WTC11 (cell line): ENCODE measurements around the gene PTX4. TPM values are rescaled to one million over a fixed set of nuclear protein-coding genes. Genes with fewer than 3 reads are reported as not detected.

Source experiments
- ATAC-seq: fragments of 200-7000 bp; cut with Tn5 transposase; 2 replicates; pipeline ENCODE4 v1.10.0; 2021; ENCODE audit warnings: mild to moderate bottlenecking, moderate library complexity
- CTCF ChIA-PET: fragments of 300-600 bp; sonication (Branson Sonifier 250); formaldehyde crosslinking; loops from one replicate; lab custom pipeline; 2021; ENCODE audit warnings: antibody characterized with exemption; lab: Charles Lee
- POLR2A ChIA-PET: fragments of 350-600 bp; sonication (Branson Sonifier 250); formaldehyde crosslinking; loops from one replicate; lab custom pipeline; 2021; ENCODE audit warnings: antibody characterized with exemption; lab: Charles Lee
- DNase-seq: peaks from one replicate; pipeline ENCODE4 v3.0.0; 2021; ENCODE audit warnings: low spot score
- H3K27ac Mint-ChIP-seq: 2 replicates; pipeline ENCODE4 v1.8.0; 2021; ENCODE audit warnings: mixed read lengths
- H3K27me3 Mint-ChIP-seq: 2 replicates; pipeline ENCODE4 v1.8.0; 2021; ENCODE audit warnings: low read depth, mild to moderate bottlenecking, moderate library complexity, mixed read lengths
- H3K36me3 Mint-ChIP-seq: 2 replicates; pipeline ENCODE4 v1.8.0; 2021; ENCODE audit warnings: mixed read lengths
- H3K4me1 Mint-ChIP-seq: 2 replicates; pipeline ENCODE4 v1.8.0; 2022; ENCODE audit warnings: mixed read lengths
- H3K4me3 Mint-ChIP-seq: 2 replicates; pipeline ENCODE4 v1.8.0; 2021; ENCODE audit warnings: mild to moderate bottlenecking, moderate library complexity, mixed read lengths
- H3K9me3 Mint-ChIP-seq: 2 replicates; pipeline ENCODE4 v1.8.0; 2021; ENCODE audit warnings: mixed read lengths
- ATF1 ChIP-seq: sonication (generic); formaldehyde crosslinking; IDR thresholded peaks from 2 replicates; pipeline ENCODE4 v1.8.1; 2023; ENCODE audit warnings: mild to moderate bottlenecking, moderate library complexity, missing genetic modification reagents
- CREM ChIP-seq: sonication (generic); formaldehyde crosslinking; IDR thresholded peaks from 2 replicates; pipeline ENCODE4 v1.8.1; 2022; ENCODE audit warnings: mild to moderate bottlenecking, missing genetic modification reagents, moderate library complexity
- ELF4 ChIP-seq: sonication (generic); formaldehyde crosslinking; IDR thresholded peaks from 2 replicates; pipeline ENCODE4 v1.8.1; 2022; ENCODE audit warnings: low read depth, mild to moderate bottlenecking, moderate library complexity, missing genetic modification reagents
- ESRRA ChIP-seq: sonication (generic); formaldehyde crosslinking; IDR thresholded peaks from 2 replicates; pipeline ENCODE4 v1.8.1; 2022; ENCODE audit warnings: mild to moderate bottlenecking, missing genetic modification reagents, borderline replicate concordance
- ETV6 ChIP-seq: sonication (generic); formaldehyde crosslinking; IDR thresholded peaks from 2 replicates; pipeline ENCODE4 v1.8.1; 2022; ENCODE audit warnings: mild to moderate bottlenecking, missing genetic modification reagents
- JAZF1 ChIP-seq: fragments of 250-450 bp; sonication (Bioruptor Pico); IDR thresholded peaks from 2 replicates; pipeline ENCODE4 v1.9.0; 2021; ENCODE audit warnings: moderate library complexity, mild to moderate bottlenecking, inconsistent platforms
- MXD4 ChIP-seq: fragments of 250-450 bp; sonication (Bioruptor Pico); IDR thresholded peaks from 2 replicates; pipeline ENCODE4 v1.8.0; 2021; ENCODE audit warnings: mild to moderate bottlenecking, moderate library complexity, borderline replicate concordance
- MYBL2 ChIP-seq: sonication (generic); formaldehyde crosslinking; IDR thresholded peaks from 2 replicates; pipeline ENCODE4 v1.8.1; 2023; ENCODE audit warnings: mild to moderate bottlenecking, moderate library complexity, missing genetic modification reagents
- NR1H2 ChIP-seq: sonication (generic); formaldehyde crosslinking; IDR thresholded peaks from 2 replicates; pipeline ENCODE4 v1.9.0; 2021; ENCODE audit warnings: mild to moderate bottlenecking, moderate library complexity, missing genetic modification reagents
- RORB ChIP-seq: fragments of 250-450 bp; sonication (Bioruptor Pico); IDR thresholded peaks from 2 replicates; pipeline ENCODE4 v1.9.0; 2021; ENCODE audit warnings: mild to moderate bottlenecking
- ZBTB21 ChIP-seq: sonication (generic); formaldehyde crosslinking; IDR thresholded peaks from 2 replicates; pipeline ENCODE4 v1.8.1; 2023; ENCODE audit warnings: mild to moderate bottlenecking, missing genetic modification reagents, borderline replicate concordance
- ZNF219 ChIP-seq: sonication (generic); formaldehyde crosslinking; IDR thresholded peaks from 2 replicates; pipeline ENCODE4 v1.8.0; 2023; ENCODE audit warnings: missing genetic modification reagents, mild to moderate bottlenecking, borderline replicate concordance
- ZNF263 ChIP-seq: sonication (generic); formaldehyde crosslinking; IDR thresholded peaks from 2 replicates; pipeline ENCODE4 v1.8.1; 2022; ENCODE audit warnings: low read depth, mild to moderate bottlenecking, moderate library complexity, missing genetic modification reagents
- total RNA-seq: library from RNA; stranded (reverse); gene quantifications from 3 replicates; pipeline ENCODE4 v1.2.3, GENCODE V29; 2021
- TF ChIP-seq, protein P1 (sequence below): sonication (generic); formaldehyde crosslinking; IDR thresholded peaks from 2 replicates; pipeline ENCODE4 v1.8.1; 2022; ENCODE audit warnings: low read depth, mild to moderate bottlenecking, moderate library complexity, missing genetic modification reagents, borderline replicate concordance
- TF ChIP-seq, protein P2 (sequence below): sonication (generic); formaldehyde crosslinking; IDR thresholded peaks from 2 replicates; pipeline ENCODE4 v1.8.1; 2022; ENCODE audit warnings: mild to moderate bottlenecking, missing genetic modification reagents, moderate library complexity, borderline replicate concordance
- TF ChIP-seq, protein P3 (sequence below): sonication (generic); formaldehyde crosslinking; IDR thresholded peaks from 2 replicates; pipeline ENCODE4 v1.8.0; 2022; ENCODE audit warnings: mild to moderate bottlenecking, missing genetic modification reagents
- TF ChIP-seq, protein P4 (sequence below): sonication (generic); formaldehyde crosslinking; IDR thresholded peaks from 2 replicates; pipeline ENCODE4 v1.8.1; 2022; ENCODE audit warnings: missing genetic modification reagents, borderline replicate concordance
- TF ChIP-seq, protein P5 (sequence below): sonication (generic); formaldehyde crosslinking; IDR thresholded peaks from 2 replicates; pipeline ENCODE4 v1.8.1; 2023; ENCODE audit warnings: mild to moderate bottlenecking, missing genetic modification reagents
- TF ChIP-seq, protein P6 (sequence below): fragments of 250-450 bp; sonication (Bioruptor Pico); IDR thresholded peaks from 2 replicates; pipeline ENCODE4 v1.9.0; 2021; ENCODE audit warnings: moderate library complexity, mild to moderate bottlenecking, inconsistent platforms, borderline replicate concordance
- TF ChIP-seq, protein P7 (sequence below): sonication (generic); formaldehyde crosslinking; IDR thresholded peaks from 2 replicates; pipeline ENCODE4 v1.8.1; 2023; ENCODE audit warnings: mild to moderate bottlenecking, missing genetic modification reagents, moderate library complexity

PTX4 gene
- total RNA-seq, 1 experiment from 2014 or later, result 0.26 TPM

DNA sequence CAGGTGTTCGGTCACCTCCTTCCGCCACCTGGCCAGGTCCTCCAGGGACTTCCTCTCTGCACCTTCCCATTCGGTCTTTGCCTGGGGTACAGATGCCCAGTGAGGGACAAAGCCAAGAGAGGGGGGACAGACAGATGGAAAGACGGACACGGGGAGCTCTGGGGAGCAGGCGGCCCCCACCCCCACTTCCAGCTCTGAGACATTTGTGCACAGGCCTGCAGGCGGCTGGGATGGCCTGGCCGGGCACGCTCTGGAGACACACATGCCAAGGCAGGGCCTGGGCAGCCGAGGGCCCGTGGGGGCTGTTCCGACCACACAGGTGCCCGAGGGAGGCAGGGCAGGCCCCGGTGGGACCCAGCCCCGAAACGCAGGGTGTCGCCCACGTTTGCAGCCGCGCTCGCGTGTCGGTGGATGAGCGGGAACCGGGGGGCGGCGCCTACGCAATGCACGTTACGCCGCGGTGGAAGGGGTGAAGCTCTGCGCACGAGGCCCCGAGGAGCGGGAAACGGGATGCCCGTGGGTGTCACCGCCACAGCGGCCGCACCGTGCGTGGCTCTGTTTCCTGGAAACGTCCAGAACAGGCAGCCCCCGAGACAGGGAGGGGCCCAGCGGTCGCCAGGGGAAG is 51.9 kb downstream of the PTX4 start (continued):
- TF ChIP-seq, protein P1, sequence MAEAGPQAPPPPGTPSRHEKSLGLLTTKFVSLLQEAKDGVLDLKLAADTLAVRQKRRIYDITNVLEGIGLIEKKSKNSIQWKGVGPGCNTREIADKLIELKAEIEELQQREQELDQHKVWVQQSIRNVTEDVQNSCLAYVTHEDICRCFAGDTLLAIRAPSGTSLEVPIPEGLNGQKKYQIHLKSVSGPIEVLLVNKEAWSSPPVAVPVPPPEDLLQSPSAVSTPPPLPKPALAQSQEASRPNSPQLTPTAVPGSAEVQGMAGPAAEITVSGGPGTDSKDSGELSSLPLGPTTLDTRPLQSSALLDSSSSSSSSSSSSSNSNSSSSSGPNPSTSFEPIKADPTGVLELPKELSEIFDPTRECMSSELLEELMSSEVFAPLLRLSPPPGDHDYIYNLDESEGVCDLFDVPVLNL (CRISPR knock-in tag), result no peak
- TF ChIP-seq, protein P2, sequence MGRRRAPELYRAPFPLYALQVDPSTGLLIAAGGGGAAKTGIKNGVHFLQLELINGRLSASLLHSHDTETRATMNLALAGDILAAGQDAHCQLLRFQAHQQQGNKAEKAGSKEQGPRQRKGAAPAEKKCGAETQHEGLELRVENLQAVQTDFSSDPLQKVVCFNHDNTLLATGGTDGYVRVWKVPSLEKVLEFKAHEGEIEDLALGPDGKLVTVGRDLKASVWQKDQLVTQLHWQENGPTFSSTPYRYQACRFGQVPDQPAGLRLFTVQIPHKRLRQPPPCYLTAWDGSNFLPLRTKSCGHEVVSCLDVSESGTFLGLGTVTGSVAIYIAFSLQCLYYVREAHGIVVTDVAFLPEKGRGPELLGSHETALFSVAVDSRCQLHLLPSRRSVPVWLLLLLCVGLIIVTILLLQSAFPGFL (CRISPR knock-in tag), result no peak
- TF ChIP-seq, protein P3, sequence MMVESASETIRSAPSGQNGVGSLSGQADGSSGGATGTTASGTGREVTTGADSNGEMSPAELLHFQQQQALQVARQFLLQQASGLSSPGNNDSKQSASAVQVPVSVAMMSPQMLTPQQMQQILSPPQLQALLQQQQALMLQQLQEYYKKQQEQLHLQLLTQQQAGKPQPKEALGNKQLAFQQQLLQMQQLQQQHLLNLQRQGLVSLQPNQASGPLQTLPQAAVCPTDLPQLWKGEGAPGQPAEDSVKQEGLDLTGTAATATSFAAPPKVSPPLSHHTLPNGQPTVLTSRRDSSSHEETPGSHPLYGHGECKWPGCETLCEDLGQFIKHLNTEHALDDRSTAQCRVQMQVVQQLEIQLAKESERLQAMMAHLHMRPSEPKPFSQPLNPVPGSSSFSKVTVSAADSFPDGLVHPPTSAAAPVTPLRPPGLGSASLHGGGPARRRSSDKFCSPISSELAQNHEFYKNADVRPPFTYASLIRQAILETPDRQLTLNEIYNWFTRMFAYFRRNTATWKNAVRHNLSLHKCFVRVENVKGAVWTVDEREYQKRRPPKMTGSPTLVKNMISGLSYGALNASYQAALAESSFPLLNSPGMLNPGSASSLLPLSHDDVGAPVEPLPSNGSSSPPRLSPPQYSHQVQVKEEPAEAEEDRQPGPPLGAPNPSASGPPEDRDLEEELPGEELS (CRISPR knock-in tag), result no peak
- no peak for TF ChIP-seq CREM
- TF ChIP-seq JAZF1 (CRISPR knock-in tag), result no peak

DNA sequence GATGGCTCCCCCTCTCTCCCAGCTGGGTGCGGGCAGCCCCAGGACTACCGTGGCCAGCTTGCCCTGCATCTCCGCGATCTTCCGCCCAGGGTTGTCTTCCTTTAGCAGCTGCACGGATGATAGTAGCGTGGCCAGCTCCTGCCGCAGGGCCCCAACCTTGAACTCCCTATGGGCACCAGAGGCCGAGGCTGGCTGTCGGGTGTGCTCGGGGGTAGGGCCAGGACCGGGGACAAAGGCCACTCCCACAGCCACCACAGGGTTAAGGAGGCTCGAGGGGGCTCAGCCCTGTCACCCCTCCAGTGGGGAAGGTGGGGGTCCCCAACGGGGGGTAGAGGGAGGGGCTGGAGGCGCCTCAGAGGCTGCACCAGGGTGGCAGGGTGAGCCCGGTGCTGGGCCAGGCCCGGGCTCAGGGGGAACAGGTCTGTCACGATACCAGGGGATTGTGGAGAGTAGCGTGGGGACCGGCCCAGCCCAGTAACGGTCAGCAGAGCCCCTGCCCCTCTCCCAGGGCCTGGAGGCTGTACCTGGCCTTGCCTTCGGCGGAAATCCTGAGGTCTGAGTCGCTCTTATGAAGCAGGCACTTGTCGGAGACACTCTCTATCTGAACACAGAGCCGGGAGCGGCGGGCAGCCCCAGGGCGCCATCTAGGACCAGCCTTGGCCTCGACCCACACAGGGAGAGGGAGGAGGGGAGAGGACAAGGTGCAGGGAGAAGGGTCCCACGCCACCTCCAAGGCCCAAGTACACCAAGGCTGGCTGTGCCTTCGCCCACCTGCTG is 52.6 kb downstream of the PTX4 start:
- Mint-ChIP-seq H3K27me3 (no peaks in the 10 kb centered on the region), H3K27ac (no peak overlapping the region; the same call in 1 of the 2 replicates), H3K36me3 (no peaks in the 10 kb centered on the region), H3K4me3 (no peak overlapping the region), H3K9me3 (no peaks in the 10 kb centered on the region), H3K4me1 (no peaks in the 10 kb centered on the region)
- TF ChIP-seq MXD4 (CRISPR knock-in tag) (no peak), RORB (CRISPR knock-in tag) (no peak), ZNF219 (CRISPR knock-in tag) (no peak), NR1H2 (CRISPR knock-in tag) (no peak), ZNF263 (no peak), ETV6 (CRISPR knock-in tag) (no peak), ZBTB21 (CRISPR knock-in tag) (no peak), ELF4 (no peak), ESRRA (CRISPR knock-in tag) (no peak), JAZF1 (CRISPR knock-in tag) (no peak), MYBL2 (CRISPR knock-in tag) (no peak), ATF1 (CRISPR knock-in tag) (no peak)
- TF ChIP-seq, protein P4, sequence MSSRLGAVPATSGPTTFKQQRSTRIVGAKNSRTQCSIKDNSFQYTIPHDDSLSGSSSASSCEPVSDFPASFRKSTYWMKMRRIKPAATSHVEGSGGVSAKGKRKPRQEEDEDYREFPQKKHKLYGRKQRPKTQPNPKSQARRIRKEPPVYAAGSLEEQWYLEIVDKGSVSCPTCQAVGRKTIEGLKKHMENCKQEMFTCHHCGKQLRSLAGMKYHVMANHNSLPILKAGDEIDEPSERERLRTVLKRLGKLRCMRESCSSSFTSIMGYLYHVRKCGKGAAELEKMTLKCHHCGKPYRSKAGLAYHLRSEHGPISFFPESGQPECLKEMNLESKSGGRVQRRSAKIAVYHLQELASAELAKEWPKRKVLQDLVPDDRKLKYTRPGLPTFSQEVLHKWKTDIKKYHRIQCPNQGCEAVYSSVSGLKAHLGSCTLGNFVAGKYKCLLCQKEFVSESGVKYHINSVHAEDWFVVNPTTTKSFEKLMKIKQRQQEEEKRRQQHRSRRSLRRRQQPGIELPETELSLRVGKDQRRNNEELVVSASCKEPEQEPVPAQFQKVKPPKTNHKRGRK (CRISPR knock-in tag), result no peak
- TF ChIP-seq, protein P5, sequence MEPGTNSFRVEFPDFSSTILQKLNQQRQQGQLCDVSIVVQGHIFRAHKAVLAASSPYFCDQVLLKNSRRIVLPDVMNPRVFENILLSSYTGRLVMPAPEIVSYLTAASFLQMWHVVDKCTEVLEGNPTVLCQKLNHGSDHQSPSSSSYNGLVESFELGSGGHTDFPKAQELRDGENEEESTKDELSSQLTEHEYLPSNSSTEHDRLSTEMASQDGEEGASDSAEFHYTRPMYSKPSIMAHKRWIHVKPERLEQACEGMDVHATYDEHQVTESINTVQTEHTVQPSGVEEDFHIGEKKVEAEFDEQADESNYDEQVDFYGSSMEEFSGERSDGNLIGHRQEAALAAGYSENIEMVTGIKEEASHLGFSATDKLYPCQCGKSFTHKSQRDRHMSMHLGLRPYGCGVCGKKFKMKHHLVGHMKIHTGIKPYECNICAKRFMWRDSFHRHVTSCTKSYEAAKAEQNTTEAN (CRISPR knock-in tag), result no peak
- TF ChIP-seq, protein P6, sequence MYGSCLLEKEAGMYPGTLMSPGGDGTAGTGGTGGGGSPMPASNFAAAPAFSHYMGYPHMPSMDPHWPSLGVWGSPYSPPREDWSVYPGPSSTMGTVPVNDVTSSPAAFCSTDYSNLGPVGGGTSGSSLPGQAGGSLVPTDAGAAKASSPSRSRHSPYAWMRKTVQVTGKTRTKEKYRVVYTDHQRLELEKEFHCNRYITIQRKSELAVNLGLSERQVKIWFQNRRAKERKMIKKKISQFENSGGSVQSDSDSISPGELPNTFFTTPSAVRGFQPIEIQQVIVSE, result no peak
- TF ChIP-seq, protein P7, sequence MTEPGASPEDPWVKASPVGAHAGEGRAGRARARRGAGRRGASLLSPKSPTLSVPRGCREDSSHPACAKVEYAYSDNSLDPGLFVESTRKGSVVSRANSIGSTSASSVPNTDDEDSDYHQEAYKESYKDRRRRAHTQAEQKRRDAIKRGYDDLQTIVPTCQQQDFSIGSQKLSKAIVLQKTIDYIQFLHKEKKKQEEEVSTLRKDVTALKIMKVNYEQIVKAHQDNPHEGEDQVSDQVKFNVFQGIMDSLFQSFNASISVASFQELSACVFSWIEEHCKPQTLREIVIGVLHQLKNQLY, result no peak
- CTCF ChIA-PET, result no interaction called here
- POLR2A ChIA-PET, result no interaction called here
- ATAC-seq, result peak; percentile 58
- DNase-seq, result no peak
